Subcutaneous adipose tissue (tissue), 4 donors: Measurements from ENCODE around the gene FGGY. TPM values are rescaled to one million over a fixed set of nuclear protein-coding genes. Genes with fewer than 3 reads are reported as not detected.

Experiments used
- CTCF ChIP-seq: fragments of 450-650 bp; IDR thresholded peaks from one replicate; pipeline ENCODE4 v1.5.1; 2016; ENCODE audit warnings: low read depth, mild to moderate bottlenecking, control low read depth, antibody characterized with exemption, moderate library complexity
- total RNA-seq, 4 donors: library from RNA; depleted of rRNA; stranded (reverse); fragments of >200 nt; gene quantifications; one replicate each; pipeline ENCODE4 v1.1.0, GENCODE V29; 2016

Gene FGGY
- total RNA-seq, 4 donors from 2014 or later = 7.8 to 19.2 (median 12.5) TPM

GRCh38 chr1:59391212-59392179 lies 94.6 kb downstream of the FGGY start:
- no peak for TF ChIP-seq CTCF

GRCh38 chr1:59393211-59394180 lies 96.6 kb downstream of the FGGY start:
- no peak for TF ChIP-seq CTCF

- no peak for TF ChIP-seq CTCF
These were observed 98.0 kb downstream of the FGGY start for GRCh38 chr1:59394706-59395425.

- no peak for TF ChIP-seq CTCF
These were observed 99.5 kb downstream of the FGGY start for GRCh38 chr1:59396387-59396786.

- no peak for TF ChIP-seq CTCF
These were observed 100.4 kb downstream of the FGGY start for GRCh38 chr1:59397139-59397858.

- no peak for TF ChIP-seq CTCF
These were observed 102.7 kb downstream of the FGGY start for GRCh38 chr1:59399642-59400041.
